ENCODE measurements around the gene SYK.

DNA sequence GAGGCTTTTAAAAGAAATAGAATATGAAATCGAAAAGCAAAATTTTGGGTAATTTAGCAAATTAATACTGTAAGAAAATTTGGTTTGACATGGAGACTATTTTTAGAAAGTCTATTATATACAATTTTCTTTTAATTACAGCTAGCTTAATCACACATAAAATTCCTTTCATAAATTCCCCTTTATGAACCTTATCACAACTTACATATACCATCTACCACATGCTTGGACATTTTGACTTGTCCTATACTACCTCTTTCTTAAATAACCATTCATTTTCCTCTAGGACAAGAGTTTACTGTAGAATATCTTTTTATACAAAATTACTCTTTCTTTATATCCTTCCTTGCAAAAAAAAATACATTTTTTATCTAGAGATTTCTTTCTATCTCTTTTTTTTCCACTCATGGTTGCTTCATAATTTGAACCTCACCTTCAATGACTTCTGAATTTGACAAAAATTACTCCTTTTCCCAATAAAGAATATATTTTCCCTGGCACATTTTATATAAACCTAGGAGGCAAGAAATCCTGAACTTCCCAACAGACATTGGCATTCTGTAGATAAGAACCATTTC is 34.0 kb upstream of the SYK start:
- TF ChIP-seq CTCF (IDR thresholded peaks at IDR 0.05) (no peak), POLR2A (IDR thresholded peaks at IDR 0.05) (no peak)
